HUES48 (cell line): ENCODE measurements around the gene DNM3.

Experiments used
- H3K27ac ChIP-seq: one replicate; pipeline ENCODE4 v1.7.0; 2013; ENCODE audit warnings: low read depth, low read length, inconsistent platforms
- H3K27me3 ChIP-seq: 2 replicates; pipeline ENCODE4 v1.6.1; 2013; ENCODE audit warnings: mild to moderate bottlenecking, low read length; ENCODE audit not compliant: control insufficient read depth, insufficient read depth
- H3K36me3 ChIP-seq: 2 replicates; pipeline ENCODE4 v1.6.1; 2013; ENCODE audit warnings: low read length; ENCODE audit not compliant: control insufficient read depth, insufficient read depth
- H3K4me1 ChIP-seq: 2 replicates; pipeline ENCODE4 v1.6.1; 2013; ENCODE audit warnings: mild to moderate bottlenecking, low read length; ENCODE audit not compliant: control insufficient read depth, insufficient read depth
- H3K4me3 ChIP-seq: 2 replicates; pipeline ENCODE4 v1.5.1; 2013; ENCODE audit warnings: mild to moderate bottlenecking, low read depth, low read length
- H3K9ac ChIP-seq: 2 replicates; pipeline ENCODE4 v1.6.1; 2013; ENCODE audit warnings: mild to moderate bottlenecking, low read depth, low read length, moderate library complexity
- H3K9me3 ChIP-seq: 2 replicates; pipeline ENCODE4 v1.6.1; 2013; ENCODE audit warnings: low read length; ENCODE audit not compliant: control insufficient read depth, insufficient read depth

The DNM3 gene

GRCh38 chr1:172449585-172450523 is 608.6 kb downstream of the DNM3 start:
- Histone ChIP-seq H3K27me3 (no peaks in the 10 kb centered on the region), H3K4me1 (no peaks in the 10 kb centered on the region), H3K9me3 (no peaks in the 10 kb centered on the region), H3K36me3 (no peaks in the 10 kb centered on the region), H3K9ac (no peak overlapping the region), H3K4me3 (no peak overlapping the region), H3K27ac (no peak overlapping the region)

GRCh38 chr1:172450524-172450885 is 609.2 kb downstream of the DNM3 start:
- Histone ChIP-seq H3K36me3 (no peaks in the 10 kb centered on the region), H3K27ac (no peak overlapping the region), H3K9me3 (no peaks in the 10 kb centered on the region), H3K9ac (no peak overlapping the region), H3K4me3 (no peak overlapping the region), H3K27me3 (no peaks in the 10 kb centered on the region), H3K4me1 (no peaks in the 10 kb centered on the region)

- H3K27ac ChIP-seq: no peak overlapping the region
- H3K4me1 ChIP-seq: no peaks in the 10 kb centered on the region
- H3K36me3 ChIP-seq: no peaks in the 10 kb centered on the region
Observed at GRCh38 chr1:172451002-172451443, 609.7 kb downstream of the DNM3 start.

GRCh38 chr1:172452536-172453152 is 611.3 kb downstream of the DNM3 start:
- Histone ChIP-seq H3K36me3 (no peaks in the 10 kb centered on the region), H3K9me3 (no peaks in the 10 kb centered on the region), H3K9ac (no peak overlapping the region), H3K4me1 (no peaks in the 10 kb centered on the region), H3K27ac (no peak overlapping the region), H3K27me3 (no peaks in the 10 kb centered on the region), H3K4me3 (no peak overlapping the region)

More at GRCh38 chr1:172451002-172451443, 609.7 kb downstream of the DNM3 start:
- no peak overlapping the region for H3K9ac ChIP-seq
- no peaks in the 10 kb centered on the region for H3K9me3 ChIP-seq
- H3K27me3 ChIP-seq: no peaks in the 10 kb centered on the region
- H3K4me3 ChIP-seq: no peak overlapping the region

GRCh38 chr1:172453153-172453545 is 611.9 kb downstream of the DNM3 start:
- Histone ChIP-seq H3K4me3 (no peak overlapping the region), H3K9ac (no peak overlapping the region), H3K27ac (no peak overlapping the region), H3K9me3 (no peaks in the 10 kb centered on the region), H3K4me1 (no peaks in the 10 kb centered on the region), H3K27me3 (no peaks in the 10 kb centered on the region), H3K36me3 (no peaks in the 10 kb centered on the region)

GRCh38 chr1:172453607-172454006 is 612.3 kb downstream of the DNM3 start:
- Histone ChIP-seq H3K4me3 (no peak overlapping the region), H3K36me3 (no peaks in the 10 kb centered on the region), H3K27me3 (no peaks in the 10 kb centered on the region), H3K4me1 (no peaks in the 10 kb centered on the region), H3K9ac (no peak overlapping the region), H3K27ac (no peak overlapping the region), H3K9me3 (no peaks in the 10 kb centered on the region)

GRCh38 chr1:172455451-172455850 is 614.2 kb downstream of the DNM3 start:
- Histone ChIP-seq H3K27me3 (no peaks in the 10 kb centered on the region), H3K4me3 (no peak overlapping the region), H3K4me1 (no peaks in the 10 kb centered on the region; the same call in 1 of the 2 replicates), H3K9me3 (no peaks in the 10 kb centered on the region), H3K9ac (no peak overlapping the region), H3K36me3 (no peaks in the 10 kb centered on the region), H3K27ac (no peak overlapping the region)

GRCh38 chr1:172456344-172456769 is 615.1 kb downstream of the DNM3 start:
- Histone ChIP-seq H3K27ac (no peak overlapping the region), H3K27me3 (no peaks in the 10 kb centered on the region), H3K9me3 (no peaks in the 10 kb centered on the region), H3K4me3 (no peak overlapping the region), H3K9ac (no peak overlapping the region), H3K36me3 (no peaks in the 10 kb centered on the region), H3K4me1 (peaks cover 9% of the 10 kb centered on the region)

- H3K36me3 ChIP-seq: no peaks in the 10 kb centered on the region
- peaks cover 11% of the 10 kb centered on the region for H3K4me1 ChIP-seq
- no peak overlapping the region for H3K27ac ChIP-seq
- no peak overlapping the region for H3K9ac ChIP-seq
- H3K27me3 ChIP-seq: no peaks in the 10 kb centered on the region
- no peaks in the 10 kb centered on the region for H3K9me3 ChIP-seq
- no peak overlapping the region for H3K4me3 ChIP-seq
Observed at GRCh38 chr1:172457479-172458130, 616.3 kb downstream of the DNM3 start.

- Histone ChIP-seq H3K36me3 (no peaks in the 10 kb centered on the region), H3K4me1 (peaks cover 11% of the 10 kb centered on the region), H3K9ac (no peak overlapping the region), H3K4me3 (no peak overlapping the region), H3K27ac (no peak overlapping the region), H3K27me3 (no peaks in the 10 kb centered on the region), H3K9me3 (no peaks in the 10 kb centered on the region)
Observed at GRCh38 chr1:172460177-172460576, 618.9 kb downstream of the DNM3 start.

- Histone ChIP-seq H3K9ac (no peak overlapping the region), H3K4me3 (no peak overlapping the region), H3K4me1 (peaks cover 11% of the 10 kb centered on the region), H3K36me3 (no peaks in the 10 kb centered on the region), H3K27me3 (no peaks in the 10 kb centered on the region), H3K9me3 (no peaks in the 10 kb centered on the region), H3K27ac (peak overlapping the region; percentile 16)
Observed at GRCh38 chr1:172460887-172461315, 619.6 kb downstream of the DNM3 start.
